ENCODE results near the gene LTB4R.
"Not testable (repeated sequence)": the region's sequence is repeated elsewhere in the genome, so short reads cannot be mapped to it uniquely, and the experiment has no call there.

Gene LTB4R

GRCh38 chr14:24338843-24339242 is 27.5 kb downstream of the LTB4R start:
- no peak for FAIRE-seq
- no peak for DNase-seq (ENCODE audit: insufficient read length, low spot score)

DNA sequence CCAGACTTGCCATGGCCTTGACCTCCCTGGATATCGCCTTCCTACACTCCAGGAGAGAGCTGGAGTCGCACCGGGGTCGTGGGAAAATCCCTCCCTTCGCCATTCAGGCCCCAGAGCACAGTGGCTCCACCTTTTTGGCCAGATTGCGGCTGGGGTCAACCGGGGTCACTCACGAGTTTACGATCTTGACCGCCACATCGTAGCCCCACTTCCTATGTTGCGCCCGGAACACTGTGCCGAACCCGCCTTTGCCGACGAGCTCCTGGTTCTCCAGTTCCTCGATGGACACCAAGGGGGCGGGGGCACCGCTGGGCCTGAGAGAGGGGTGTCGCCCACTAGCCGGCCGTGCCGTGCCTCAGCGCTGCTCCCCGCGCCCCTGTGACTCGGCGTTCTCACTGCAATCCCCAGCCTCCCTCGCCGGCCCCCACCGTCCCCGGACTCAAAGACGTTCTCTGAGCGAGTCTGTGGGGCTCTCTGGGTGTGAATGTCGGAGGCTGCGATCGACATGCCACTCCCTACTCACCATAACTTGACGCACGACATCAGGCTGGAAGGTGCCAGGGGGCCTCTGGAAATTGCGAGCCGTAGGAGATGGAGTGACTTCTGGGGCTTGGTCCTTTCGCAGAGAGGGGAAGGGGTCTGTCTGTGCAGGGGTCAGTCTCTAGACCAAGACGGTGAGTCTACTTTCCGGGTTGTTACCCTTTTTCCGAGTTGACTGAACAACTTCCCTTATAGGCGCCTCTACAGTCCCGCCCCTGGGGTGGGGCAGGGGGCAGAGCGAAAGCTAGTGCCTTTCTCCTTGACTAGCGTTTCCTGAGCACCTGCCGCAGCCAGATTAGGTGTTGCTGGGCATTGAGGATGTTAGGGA is 28.2 kb downstream of the LTB4R start, which contains the start of gene RIPK3:
Gene RIPK3 (minus strand): TSS at position 708 of the 868 bp plus-strand sequence. CDS start 165 bp downstream, at position 543.
- DNase-seq (ENCODE audit: insufficient read length, low spot score): no peak
- no peak for FAIRE-seq

- FAIRE-seq (no peak), DNase-seq (ENCODE audit: insufficient read length, low spot score) (no peak)
These were observed 29.3 kb downstream of the LTB4R start for GRCh38 chr14:24340606-24341005.

GRCh38 chr14:24342889-24343288 is 31.6 kb downstream of the LTB4R start:
- no peak for DNase-seq (ENCODE audit: insufficient read length, low spot score)
- FAIRE-seq: no peak

GRCh38 chr14:24343795-24344660 is 32.7 kb downstream of the LTB4R start:
- DNase-seq (ENCODE audit: insufficient read length, low spot score) (no peak), FAIRE-seq (no peak)

DNA sequence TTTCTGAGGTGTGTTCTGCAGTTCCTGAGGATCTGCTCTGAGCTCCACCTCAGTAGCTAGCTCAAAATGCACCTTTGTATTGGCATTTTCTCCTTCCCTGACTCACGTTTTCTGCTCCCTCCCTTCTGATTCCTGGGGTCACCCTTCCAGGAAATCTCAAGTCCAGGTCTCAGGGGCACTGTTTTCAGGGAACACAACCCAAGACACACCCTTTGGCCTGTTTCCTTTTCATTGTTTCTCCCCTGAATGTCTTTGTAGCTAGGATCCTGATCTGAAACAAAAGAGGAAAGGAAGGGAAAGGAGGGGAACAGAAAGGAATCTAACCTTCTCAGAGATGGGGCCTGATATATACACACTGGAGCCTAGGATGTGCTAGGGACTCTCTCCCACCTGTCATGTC is 35.8 kb downstream of the LTB4R start:
- FAIRE-seq (no peak), DNase-seq (ENCODE audit: insufficient read length, low spot score) (no peak)

GRCh38 chr14:24348186-24348585 is 36.9 kb downstream of the LTB4R start:
- no peak for DNase-seq (ENCODE audit: insufficient read length, low spot score)

DNA sequence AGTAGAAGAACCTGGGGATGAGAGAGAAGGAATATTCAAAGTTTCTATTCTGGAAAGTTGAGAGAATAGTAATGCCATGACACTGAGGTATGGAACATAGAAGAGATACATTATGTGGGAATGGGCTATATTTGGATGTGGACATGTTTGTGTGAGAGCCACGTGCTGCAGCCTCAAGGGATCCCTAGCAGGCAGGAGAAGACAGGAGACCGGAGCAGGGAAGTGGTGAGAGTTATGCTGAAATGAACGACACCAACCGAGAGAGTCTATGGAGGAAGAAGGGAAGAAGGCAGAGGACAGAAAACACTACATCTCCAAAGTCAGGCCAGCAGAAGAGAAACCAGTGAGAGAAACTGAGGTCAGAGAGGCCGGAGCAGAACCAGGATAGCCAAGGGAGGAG is 38.4 kb downstream of the LTB4R start:
- no peak for FAIRE-seq

More at GRCh38 chr14:24348186-24348585, 36.9 kb downstream of the LTB4R start:
- no peak for FAIRE-seq

GRCh38 chr14:24351517-24351916 is 40.2 kb downstream of the LTB4R start:
- FAIRE-seq (no peak), DNase-seq (ENCODE audit: insufficient read length, low spot score) (no peak)

More for the DNA sequence above, 38.4 kb downstream of the LTB4R start:
- DNase-seq (ENCODE audit: insufficient read length, low spot score): no peak

- DNase-seq (ENCODE audit: insufficient read length, low spot score) (no peak), FAIRE-seq (no peak)
These were observed 42.5 kb downstream of the LTB4R start for GRCh38 chr14:24353559-24354481.

DNA sequence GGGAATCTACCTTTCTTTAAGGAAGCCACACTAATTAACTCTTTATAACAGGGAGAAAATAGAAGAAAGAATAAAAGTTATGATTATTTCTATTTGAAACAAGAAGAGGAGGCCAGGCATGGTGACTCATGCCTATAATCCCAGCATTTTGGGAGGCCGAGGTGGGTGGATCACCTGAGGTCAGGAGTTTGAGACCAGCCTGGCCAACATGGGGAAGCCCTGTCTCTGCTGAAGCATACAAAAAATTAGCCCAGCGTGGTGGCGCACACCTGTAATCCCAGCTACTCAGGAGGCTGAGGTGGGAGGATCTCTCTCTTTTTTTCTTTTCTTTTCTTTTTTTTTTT is 43.2 kb downstream of the LTB4R start:
- not testable (repeated sequence) for FAIRE-seq; DNase-seq (ENCODE audit: insufficient read length, low spot score)

DNA sequence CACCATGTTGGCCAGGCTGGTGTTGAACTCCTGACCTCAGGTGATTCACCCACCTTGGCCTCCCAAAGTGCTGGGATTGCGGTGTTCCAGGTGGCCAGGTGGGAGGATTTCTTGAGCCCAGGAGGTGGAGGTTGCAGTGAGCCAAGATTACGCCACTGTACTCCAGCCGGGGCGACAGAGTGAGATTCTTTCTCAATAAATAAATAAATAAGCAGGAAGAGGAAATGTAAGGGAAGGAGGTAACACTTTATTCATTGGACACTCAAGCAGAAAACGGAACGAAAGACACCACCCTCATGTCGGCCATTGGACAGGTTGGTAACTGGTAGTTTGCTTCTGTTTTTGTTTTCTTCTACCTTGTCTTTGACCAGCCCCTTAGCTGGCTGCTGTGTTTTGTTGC is 43.7 kb downstream of the LTB4R start:
- FAIRE-seq: no peak
- no peak for DNase-seq (ENCODE audit: insufficient read length, low spot score)

DNA sequence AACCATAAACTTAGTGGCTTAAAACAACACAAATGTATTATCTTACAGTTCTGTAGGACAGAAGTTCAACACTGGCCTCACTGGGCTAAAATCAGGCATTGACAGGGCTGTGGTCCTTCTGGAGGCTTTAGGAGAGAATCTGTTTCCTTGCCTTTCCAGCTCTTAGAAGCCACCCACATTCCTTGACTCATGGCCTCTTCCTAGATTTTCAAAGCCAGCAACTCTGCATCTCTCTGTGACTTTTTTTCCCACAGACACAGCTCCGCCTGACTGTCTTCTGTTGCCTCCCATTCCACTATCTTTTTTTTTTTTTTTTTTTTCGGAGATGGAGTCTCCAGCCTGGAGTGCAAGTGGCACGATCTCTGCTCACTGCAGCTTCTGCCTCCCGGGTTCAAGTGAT is 44.9 kb downstream of the LTB4R start:
- DNase-seq (ENCODE audit: insufficient read length, low spot score) (no peak), FAIRE-seq (no peak)

DNA sequence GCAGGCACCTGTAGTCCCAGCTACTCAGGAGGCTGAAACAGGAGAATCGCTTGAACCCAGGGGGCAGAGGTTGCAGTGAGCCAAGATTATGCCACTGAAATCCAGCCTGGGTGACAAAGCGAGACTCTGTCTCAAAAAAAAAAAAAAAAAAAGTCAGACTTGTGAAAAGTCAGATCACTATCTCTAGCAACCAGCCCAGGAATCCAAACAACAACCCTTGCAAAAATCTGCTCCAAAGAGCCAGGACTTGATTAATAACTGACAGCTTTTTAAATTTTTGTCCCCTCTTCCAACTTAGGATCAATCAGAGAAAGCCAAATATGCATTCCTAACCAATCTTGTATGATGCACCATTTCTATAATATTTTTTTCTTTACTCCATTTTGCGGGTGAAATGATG is 49.0 kb downstream of the LTB4R start:
- DNase-seq (ENCODE audit: insufficient read length, low spot score) (no peak), FAIRE-seq (no peak)

- DNase-seq (ENCODE audit: insufficient read length, low spot score) (no peak), FAIRE-seq (no peak)
These were observed 50.0 kb downstream of the LTB4R start for GRCh38 chr14:24361326-24361725.

DNA sequence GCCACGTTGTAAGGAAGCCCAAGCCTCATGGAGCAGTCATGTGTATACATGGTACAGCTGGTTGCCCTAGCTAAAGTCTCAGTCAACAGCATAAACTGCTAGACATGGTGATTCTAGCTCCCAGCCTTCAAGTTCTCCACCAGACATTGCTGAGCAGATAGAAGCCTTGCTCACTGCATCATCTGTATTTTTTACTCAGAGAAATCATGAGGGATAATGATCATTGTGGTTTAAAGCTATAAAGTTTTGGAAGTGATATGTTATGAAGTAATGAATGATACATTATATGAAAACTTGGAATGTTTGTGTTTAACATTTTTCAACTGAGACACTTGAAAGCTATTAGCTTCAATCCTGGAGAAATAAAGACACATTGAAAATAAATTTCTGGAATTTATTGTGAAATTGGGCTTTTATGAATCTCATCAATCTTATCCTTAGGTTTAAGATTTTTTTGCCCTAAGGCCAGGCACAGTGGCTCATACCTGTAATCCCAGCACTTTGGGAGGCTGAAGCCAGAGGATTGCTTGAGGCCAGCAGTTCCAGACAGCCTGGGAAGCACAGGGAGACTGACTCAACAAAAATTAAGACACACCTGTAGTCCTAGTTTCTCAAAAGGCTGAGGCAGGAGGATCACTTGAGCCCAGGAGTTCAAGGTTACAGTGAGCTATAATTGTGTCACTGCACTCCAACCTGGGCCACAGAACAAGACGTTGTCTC is 51.1 kb downstream of the LTB4R start:
- FAIRE-seq: no peak
- no peak for DNase-seq (ENCODE audit: insufficient read length, low spot score)

DNA sequence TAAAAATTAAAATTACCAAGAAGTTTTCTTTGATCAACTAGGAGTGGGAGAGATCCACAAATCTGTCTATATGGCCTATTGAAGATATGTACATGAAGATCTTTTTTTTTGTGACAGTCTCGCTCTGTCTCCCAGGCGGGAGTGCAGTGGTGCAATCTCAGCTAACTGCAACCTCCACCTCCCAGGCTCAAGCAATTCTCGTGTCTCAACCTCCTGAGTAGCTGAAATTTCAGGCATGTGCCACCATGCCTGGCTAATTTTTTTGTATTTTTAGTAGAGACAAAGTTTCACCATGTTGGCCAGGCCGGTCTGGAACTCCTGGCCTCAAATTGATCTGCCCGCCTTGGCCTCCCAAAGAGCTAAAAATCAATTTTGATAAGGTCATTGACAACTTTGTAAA is 52.1 kb downstream of the LTB4R start:
- DNase-seq (ENCODE audit: insufficient read length, low spot score) (no peak), FAIRE-seq (no peak)

GRCh38 chr14:24364841-24365240 is 53.5 kb downstream of the LTB4R start:
- DNase-seq (ENCODE audit: insufficient read length, low spot score): no peak
- no peak for FAIRE-seq

DNA sequence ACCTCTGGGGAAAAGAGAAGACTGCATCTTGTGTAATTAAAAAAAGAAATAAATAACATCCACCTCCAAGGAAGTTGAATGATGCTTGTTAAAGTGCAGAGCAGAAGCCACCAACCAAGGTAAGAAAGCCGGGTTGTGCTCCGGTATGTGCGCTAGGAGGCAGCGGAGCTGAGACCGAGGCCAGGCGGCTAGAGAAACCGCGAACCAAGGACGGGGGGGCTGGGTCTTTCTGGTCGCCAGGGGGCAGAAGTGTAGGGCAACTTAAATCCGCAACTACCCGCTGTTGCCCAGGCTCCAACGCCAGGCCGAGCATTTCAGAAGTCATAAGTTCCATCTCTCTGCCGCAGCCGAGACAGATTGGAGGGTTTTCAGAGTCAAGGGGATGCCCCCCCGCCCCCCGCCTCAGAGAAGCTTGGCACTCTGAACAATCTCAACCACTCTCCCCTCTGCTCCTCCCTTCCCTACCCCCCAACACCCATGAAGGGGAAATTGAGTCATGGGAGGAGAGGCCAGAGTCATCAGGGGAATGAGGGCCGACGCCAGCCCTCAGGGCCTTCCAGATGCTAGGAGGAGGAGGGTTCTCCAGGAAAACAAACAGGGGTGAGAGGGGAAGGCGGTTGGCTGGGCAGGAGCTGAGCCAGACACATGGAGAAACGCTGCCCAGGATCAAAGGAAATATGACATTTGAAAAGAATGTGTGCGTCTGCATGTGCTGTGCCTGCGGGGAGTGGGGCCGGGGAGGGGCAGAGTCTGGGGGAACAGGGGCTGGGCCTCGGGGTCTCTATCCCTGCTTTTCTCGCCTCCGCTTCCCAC is 54.5 kb downstream of the LTB4R start:
- FAIRE-seq (no peak), DNase-seq (ENCODE audit: insufficient read length, low spot score) (peak; percentile 56)
